ENCODE results near the gene ZNF699. TPM values are rescaled to one million over a fixed set of nuclear protein-coding genes. Genes with fewer than 3 reads are reported as not detected.
"Not testable (repeated sequence)": the region's sequence is repeated elsewhere in the genome, so short reads cannot be mapped to it uniquely, and the experiment has no call there.

ZNF699 gene
- total RNA-seq, 1 donor from 2014 or later = 5.6 TPM

DNA sequence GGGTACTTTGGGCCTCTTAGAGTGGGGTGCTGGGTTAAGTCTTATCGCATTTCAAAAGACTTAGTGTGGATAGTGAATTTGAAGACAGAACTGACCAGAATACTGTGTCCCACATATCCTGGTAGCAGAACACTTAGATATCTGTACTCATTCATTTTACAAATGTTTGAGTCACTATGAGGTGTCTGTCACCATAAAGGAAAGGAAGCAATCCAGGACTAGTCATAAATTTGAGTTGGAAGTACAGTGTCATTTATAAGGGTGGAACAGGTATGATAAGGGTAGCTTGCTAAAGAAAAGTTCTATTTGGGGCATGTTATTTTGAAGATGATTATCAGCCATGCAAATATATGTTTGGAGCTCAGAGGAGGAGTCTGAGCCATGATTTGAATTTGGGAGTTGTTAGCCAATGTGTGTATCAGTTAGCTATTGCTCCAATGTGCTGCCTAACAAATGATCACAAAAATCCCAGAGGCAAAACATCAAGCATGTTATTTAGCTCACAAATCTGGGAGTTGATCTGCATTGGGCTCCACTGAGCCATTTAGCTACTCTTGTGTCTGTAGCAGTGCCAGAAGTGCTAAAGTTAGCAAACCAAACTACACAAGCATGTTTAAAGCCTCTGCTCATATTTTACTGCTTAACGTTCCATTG, 20.3 kb downstream of the ZNF699 start:
- no peak for DNase-seq (ENCODE audit: low read depth in 2 of 2)

- DNase-seq (ENCODE audit: low read depth in 2 of 2) = not testable (repeated sequence)
Observed at GRCh38 chr19:9283485-9283884, 26.2 kb downstream of the ZNF699 start.

- DNase-seq (ENCODE audit: low read depth in 2 of 2) = no peak
Observed at GRCh38 chr19:9251236-9251635, 58.4 kb downstream of the ZNF699 start.

- DNase-seq (ENCODE audit: low read depth in 2 of 2) = no peak
Observed at GRCh38 chr19:9250630-9251029, 59.0 kb downstream of the ZNF699 start, which contains the start of gene OR7E24. OR7E24 (plus strand) TSS chr19:9250930; CDS start chr19:9251044, 114 bp downstream.

Other genes with a start within 250 kb of the ZNF699 start
- not detected in 2 replicates for gene OR1M1, start 222.8 kb downstream of the ZNF699 start, total RNA-seq
- not detected in 2 replicates for gene OR7G2, start 202.4 kb downstream of the ZNF699 start, total RNA-seq
- not detected in 2 replicates for gene OR7G1, start 194.1 kb downstream of the ZNF699 start, total RNA-seq
- gene OR7G3, start 182.9 kb downstream of the ZNF699 start, total RNA-seq = not detected in 2 replicates
- gene ZNF317, start 169.4 kb downstream of the ZNF699 start, total RNA-seq = 7.4 and 12.3 TPM in 2 replicates
- under 0.01 TPM in 1 of 2 replicates, not detected in the other for gene OR7D2, start 130.9 kb downstream of the ZNF699 start, total RNA-seq
- not detected in 2 replicates for gene OR7D4, start 90.2 kb downstream of the ZNF699 start, total RNA-seq
- not detected in 2 replicates for gene OR7E24, start 58.9 kb downstream of the ZNF699 start, total RNA-seq
- 7.4 and 8.3 TPM in 2 replicates for gene ZNF559, start 14.3 kb upstream of the ZNF699 start, total RNA-seq
- gene ZNF177, start 53.2 kb upstream of the ZNF699 start, total RNA-seq = 0.44 and 0.60 TPM in 2 replicates
- 6.8 and 8.5 TPM in 2 replicates for gene ZNF266, start 125.7 kb upstream of the ZNF699 start, total RNA-seq
- under 0.01 TPM in 2 replicates for gene ZNF560, start 188.8 kb upstream of the ZNF699 start, total RNA-seq
- 12.0 and 14.5 TPM in 2 replicates for gene ZNF426, start 228.8 kb upstream of the ZNF699 start, total RNA-seq